HFF-Myc (cell line): ENCODE data around the gene CDH4.

ENCODE experiments used
- DNase-seq: peaks from one replicate; pipeline ENCODE4 v3.0.0-alpha.2; 2011; ENCODE audit warnings: low read depth; ENCODE audit errors: extremely low read depth
- H3K4me3 ChIP-seq: replicated peaks from 2 replicates; pipeline ENCODE4 v1.5.1; 2011; ENCODE audit warnings: low read depth, mild to moderate bottlenecking, control low read depth, low read length
- CTCF ChIP-seq: IDR thresholded peaks from 2 replicates; pipeline ENCODE4 v1.5.1; 2012; ENCODE audit warnings: mild to moderate bottlenecking, low read depth, low read length, control low read depth; ENCODE audit errors: missing control alignments

The CDH4 gene

DNA sequence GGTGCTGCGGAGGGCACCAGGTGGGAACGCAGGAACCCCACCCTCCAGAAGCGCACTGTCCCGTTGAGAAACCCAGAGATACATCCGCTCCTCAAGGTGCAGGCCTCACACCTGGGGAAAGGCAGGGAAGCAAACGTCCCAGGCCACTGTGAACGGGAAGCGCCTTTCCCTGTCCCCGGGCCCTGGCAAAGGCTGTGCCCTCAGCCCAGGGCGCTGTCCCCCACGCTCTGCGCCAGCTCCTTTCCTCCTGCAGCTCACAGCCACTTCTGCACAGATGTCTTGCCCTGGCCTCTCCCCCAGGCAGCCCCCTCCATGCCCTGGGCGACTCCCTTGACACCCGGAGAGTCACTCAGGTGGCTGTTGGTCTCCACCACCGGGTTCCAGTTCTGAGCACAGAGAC lies 609.8 kb downstream of the CDH4 start:
- no peak for TF ChIP-seq CTCF
- no peak overlapping the region for H3K4me3 ChIP-seq
- no peak for DNase-seq

DNA sequence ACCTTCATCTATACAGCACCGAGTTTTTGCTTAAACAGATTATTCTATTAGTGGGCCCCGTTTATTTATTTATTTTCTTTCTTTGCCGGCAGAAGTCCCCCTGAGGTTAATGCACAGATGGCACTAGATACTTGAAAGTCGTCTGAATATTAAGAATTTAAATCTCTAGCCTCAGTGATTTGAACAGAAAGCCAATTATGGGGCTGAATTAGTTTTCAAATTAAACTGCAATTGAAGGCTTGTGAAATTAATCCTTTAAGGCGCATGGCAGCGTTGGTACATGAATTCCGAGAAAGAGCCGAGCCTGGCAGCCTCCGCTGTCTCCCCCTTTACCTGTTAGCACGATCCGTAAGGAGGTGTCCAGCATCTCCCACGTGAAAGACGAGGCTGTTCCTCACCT lies 610.8 kb downstream of the CDH4 start:
- DNase-seq: no peak
- TF ChIP-seq CTCF: no peak

DNA sequence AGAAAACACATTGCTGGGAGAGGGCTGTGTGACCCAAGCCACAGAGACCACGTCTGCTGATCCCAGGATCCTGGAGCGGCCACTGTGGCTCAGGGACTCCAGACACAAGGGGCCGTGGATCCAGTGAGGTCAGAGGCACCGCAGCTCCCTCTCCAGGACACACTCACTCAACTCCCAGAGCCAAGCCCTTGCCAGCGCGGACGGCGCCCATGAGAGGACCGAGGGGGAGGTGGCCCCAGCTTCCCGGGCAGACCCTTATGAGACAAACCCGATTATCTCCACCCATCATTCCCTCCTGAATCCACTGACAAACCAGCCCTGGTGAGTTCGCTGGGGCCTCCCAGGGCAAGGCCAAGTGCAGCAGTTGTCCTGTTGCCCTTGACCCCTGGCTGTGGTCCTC lies 612.4 kb downstream of the CDH4 start:
- no peak for DNase-seq
- TF ChIP-seq CTCF: no peak

More for the DNA sequence above, 610.8 kb downstream of the CDH4 start:
- H3K4me3 ChIP-seq: no peak overlapping the region

DNA sequence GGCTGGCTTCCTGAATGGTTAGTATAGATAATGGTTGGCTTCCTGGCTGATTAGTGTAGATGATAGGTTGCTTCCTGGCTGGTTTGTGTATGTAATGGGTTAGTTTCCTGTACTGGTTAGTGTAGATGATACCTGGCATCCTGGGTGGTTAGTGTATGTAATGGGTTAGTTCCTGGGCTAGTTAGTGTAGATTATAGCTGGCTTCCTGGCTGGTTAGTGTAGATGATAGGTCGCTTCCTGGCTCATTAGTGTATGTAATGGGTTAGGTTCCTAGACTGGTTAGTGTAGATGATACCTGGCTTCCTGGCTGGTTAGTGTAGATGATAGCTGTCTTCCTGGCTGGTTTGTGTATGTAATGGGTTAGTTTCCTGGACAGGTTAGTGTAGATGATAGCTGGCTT lies 613.3 kb downstream of the CDH4 start:
- no peak for TF ChIP-seq CTCF
- H3K4me3 ChIP-seq: no peak overlapping the region
- DNase-seq: no peak

More for the DNA sequence above, 612.4 kb downstream of the CDH4 start:
- no peak overlapping the region for H3K4me3 ChIP-seq

DNA sequence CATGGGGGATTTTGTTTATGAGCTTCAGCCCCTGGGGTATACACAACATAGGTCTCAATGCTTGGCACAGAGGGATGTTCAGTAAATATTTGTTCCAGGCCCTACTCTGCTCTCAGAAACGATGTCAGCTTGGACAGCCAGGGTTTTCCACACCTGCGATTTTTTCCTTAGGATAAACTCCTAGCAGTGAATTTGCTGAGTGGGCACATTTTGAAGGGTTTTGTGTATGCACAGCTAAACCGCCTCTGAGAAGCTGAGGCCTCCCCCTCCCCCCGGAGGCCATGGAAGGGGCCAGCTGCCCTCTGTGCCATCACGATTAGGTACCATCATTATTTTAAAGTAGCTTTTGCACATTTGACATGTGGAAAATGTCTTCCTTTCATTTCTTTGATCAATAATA lies 614.1 kb downstream of the CDH4 start:
- TF ChIP-seq CTCF: no peak
- DNase-seq: no peak
- H3K4me3 ChIP-seq: no peak overlapping the region

- H3K4me3 ChIP-seq: no peak overlapping the region
- TF ChIP-seq CTCF: no peak
- no peak for DNase-seq
These were observed 615.9 kb downstream of the CDH4 start for GRCh38 chr20:61868006-61868405.

DNA sequence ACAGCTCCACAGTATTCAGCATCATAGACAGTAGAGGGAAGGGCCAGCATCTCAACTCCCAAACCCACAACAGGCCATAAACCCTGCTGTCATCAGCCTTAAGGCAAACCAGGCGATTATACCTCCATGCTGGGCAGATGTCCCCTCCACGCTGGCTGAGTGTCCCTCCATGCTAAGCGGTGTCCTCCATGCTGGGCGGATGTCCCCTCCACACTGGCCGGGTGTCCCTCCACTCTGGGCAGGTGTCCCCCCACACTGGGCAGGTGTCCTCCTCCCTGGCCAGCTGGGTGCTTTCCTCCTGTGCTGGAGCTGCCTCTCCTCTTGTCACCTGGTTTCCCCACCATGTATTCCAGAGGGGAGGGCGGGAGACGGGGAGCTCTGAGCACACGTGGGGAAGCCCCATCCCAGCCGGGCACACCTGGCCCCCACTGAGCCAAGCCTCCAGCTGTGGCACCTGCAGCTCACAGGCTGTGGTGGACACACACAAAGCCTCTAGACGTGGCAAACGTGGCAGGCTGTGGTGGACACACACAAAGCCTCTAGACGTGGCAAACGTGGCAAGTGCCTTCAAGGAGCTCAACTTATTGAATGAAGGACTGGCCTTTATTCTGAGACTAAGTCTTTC lies 616.5 kb downstream of the CDH4 start:
- TF ChIP-seq CTCF: no peak
- no peak for DNase-seq
- H3K4me3 ChIP-seq: no peak overlapping the region
